SU-DHL-6 (cell line): ENCODE results near the gene POLR2F.

Experiments
- H2AFZ ChIP-seq: fragments of 200-600 bp; sonication (generic); 2 replicates; pipeline ENCODE4 v1.6.1; 2014; ENCODE audit warnings: low read depth, mild to moderate bottlenecking, moderate library complexity, mixed read lengths, antibody characterized with exemption, low read length; ENCODE audit not compliant: severe bottlenecking
- H3F3A ChIP-seq: fragments of 200-600 bp; shearing (Covaris generic); 2 replicates; pipeline ENCODE4 v1.6.0; 2016; ENCODE audit warnings: antibody characterized with exemption, mild to moderate bottlenecking; ENCODE audit not compliant: insufficient read depth
- H3K27ac ChIP-seq: fragments of 200-600 bp; sonication (generic); 2 replicates; pipeline ENCODE4 v1.5.1; 2016; ENCODE audit warnings: low read depth, mild to moderate bottlenecking, low read length, moderate library complexity, mixed read lengths
- H3K27me3 ChIP-seq: fragments of 200-600 bp; sonication (generic), shearing (Covaris generic); 2 replicates; pipeline ENCODE4 v1.6.0; 2014; ENCODE audit warnings: mild to moderate bottlenecking, low read length
- H3K36me3 ChIP-seq: fragments of 200-600 bp; sonication (generic); 2 replicates; pipeline ENCODE4 v1.6.1; 2014; ENCODE audit warnings: mild to moderate bottlenecking, low read length, mixed read lengths
- H3K4me2 ChIP-seq: fragments of 300-600, 200-600 bp; shearing (Covaris generic), sonication (generic); 2 replicates; pipeline ENCODE4 v1.6.0; 2014; ENCODE audit warnings: low read length, low read depth, mild to moderate bottlenecking; ENCODE audit not compliant: poor library complexity, severe bottlenecking
- H3K4me3 ChIP-seq: fragments of 200-600 bp; sonication (generic); 2 replicates; pipeline ENCODE4 v1.5.1; 2014; ENCODE audit warnings: antibody characterized with exemption, low read length, mild to moderate bottlenecking, mixed read lengths; ENCODE audit not compliant: insufficient read depth, poor library complexity, severe bottlenecking
- H3K79me2 ChIP-seq: fragments of 200-600 bp; sonication (generic); 2 replicates; pipeline ENCODE4 v1.6.1; 2014; ENCODE audit warnings: mild to moderate bottlenecking, low read length, moderate library complexity; ENCODE audit not compliant: insufficient read depth
- H3K9ac ChIP-seq: fragments of 200-600 bp; sonication (generic); 2 replicates; pipeline ENCODE4 v1.7.0; 2014; ENCODE audit warnings: mild to moderate bottlenecking, low read length
- H3K9me2 ChIP-seq: fragments of 200-600 bp; sonication (generic); replicated peaks from 2 replicates; pipeline ENCODE4 v1.6.1; 2014; ENCODE audit warnings: low read length; ENCODE audit not compliant: insufficient read depth
- H3K9me3 ChIP-seq: fragments of 200-600 bp; sonication (generic); 2 replicates; pipeline ENCODE4 v1.6.1; 2014; ENCODE audit warnings: low read length, mixed read lengths; ENCODE audit not compliant: insufficient read depth
- H4K20me1 ChIP-seq: fragments of 200-600 bp; sonication (generic); 2 replicates; pipeline ENCODE4 v1.6.1; 2014; ENCODE audit warnings: low read depth, mild to moderate bottlenecking, antibody characterized with exemption, low read length, moderate library complexity, mixed read lengths
- EZH2phosphoT487 ChIP-seq: fragments of 200-600 bp; sonication (generic), shearing (Covaris generic); conservative IDR thresholded peaks from 2 replicates; pipeline ENCODE4 v1.6.1; 2018; ENCODE audit warnings: mild to moderate bottlenecking, antibody characterized with exemption, low read length, moderate library complexity, mixed read lengths
- TF ChIP-seq, protein P1 (sequence below): fragments of 200-600 bp; sonication (generic); IDR thresholded peaks from one replicate; pipeline ENCODE4 v1.5.1; 2017; ENCODE audit warnings: antibody characterized with exemption, mild to moderate bottlenecking, low read length, moderate library complexity; ENCODE audit not compliant: insufficient read depth, poor library complexity, severe bottlenecking

The POLR2F gene

DNA sequence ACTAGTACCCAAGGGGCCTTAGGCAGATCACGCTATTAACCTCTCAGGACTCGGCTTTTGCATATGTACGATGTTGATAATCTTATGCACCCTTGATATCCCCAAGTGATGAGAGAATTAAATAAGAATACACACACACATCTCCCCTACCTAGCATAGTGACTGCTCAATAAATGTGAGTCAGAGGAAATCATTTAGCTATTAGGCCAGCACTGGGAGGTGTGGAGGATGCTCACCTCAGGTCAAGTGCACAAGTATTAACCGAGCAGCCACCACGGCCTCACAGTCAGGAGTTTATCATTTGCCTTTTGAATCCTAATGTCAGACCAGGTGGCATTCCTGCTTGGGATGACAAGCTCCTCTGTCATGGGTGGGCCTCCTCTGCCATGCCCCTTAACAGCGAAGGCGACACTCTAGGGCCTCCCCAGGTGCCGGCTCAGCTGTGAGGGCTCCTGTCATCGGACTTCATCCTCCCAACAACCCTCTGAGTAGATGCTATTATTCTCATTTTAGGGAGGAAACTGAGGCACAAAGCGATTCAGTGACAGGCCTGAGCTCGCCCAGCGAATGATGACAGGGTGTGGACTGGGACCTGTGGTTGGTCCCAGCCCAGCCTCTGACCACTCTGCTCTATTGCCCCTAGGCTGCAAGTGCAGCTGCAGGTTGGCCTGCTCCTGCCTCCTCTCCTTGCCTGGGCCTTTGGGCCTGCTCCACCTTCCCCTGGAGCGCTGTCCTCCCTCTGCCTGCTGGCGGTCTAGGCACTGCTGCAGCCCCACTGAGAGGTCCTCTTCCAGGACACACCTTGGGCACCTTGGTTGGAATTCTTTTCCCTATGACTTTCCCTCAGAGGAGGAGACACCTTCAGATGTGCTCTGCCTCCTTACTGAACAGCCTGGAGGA is 35.9 kb downstream of the POLR2F start:
- no peak overlapping the region for H3K27ac ChIP-seq
- H4K20me1 ChIP-seq = no peaks in the 10 kb centered on the region
- no peak overlapping the region for H3K4me2 ChIP-seq
- no peaks in the 10 kb centered on the region for H3F3A ChIP-seq
- H3K9me2 ChIP-seq = no peaks in the 10 kb centered on the region
- no peaks in the 10 kb centered on the region for H3K27me3 ChIP-seq
- H3K9me3 ChIP-seq = no peaks in the 10 kb centered on the region
- no peak overlapping the region for H2AFZ ChIP-seq
- no peak overlapping the region for H3K4me3 ChIP-seq
- no peak overlapping the region for H3K9ac ChIP-seq
- TF ChIP-seq, protein P1, sequence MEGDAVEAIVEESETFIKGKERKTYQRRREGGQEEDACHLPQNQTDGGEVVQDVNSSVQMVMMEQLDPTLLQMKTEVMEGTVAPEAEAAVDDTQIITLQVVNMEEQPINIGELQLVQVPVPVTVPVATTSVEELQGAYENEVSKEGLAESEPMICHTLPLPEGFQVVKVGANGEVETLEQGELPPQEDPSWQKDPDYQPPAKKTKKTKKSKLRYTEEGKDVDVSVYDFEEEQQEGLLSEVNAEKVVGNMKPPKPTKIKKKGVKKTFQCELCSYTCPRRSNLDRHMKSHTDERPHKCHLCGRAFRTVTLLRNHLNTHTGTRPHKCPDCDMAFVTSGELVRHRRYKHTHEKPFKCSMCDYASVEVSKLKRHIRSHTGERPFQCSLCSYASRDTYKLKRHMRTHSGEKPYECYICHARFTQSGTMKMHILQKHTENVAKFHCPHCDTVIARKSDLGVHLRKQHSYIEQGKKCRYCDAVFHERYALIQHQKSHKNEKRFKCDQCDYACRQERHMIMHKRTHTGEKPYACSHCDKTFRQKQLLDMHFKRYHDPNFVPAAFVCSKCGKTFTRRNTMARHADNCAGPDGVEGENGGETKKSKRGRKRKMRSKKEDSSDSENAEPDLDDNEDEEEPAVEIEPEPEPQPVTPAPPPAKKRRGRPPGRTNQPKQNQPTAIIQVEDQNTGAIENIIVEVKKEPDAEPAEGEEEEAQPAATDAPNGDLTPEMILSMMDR = no peak
- no peak for TF ChIP-seq EZH2phosphoT487
- H3K79me2 ChIP-seq = no peaks in the 10 kb centered on the region
- no peaks in the 10 kb centered on the region for H3K36me3 ChIP-seq

DNA sequence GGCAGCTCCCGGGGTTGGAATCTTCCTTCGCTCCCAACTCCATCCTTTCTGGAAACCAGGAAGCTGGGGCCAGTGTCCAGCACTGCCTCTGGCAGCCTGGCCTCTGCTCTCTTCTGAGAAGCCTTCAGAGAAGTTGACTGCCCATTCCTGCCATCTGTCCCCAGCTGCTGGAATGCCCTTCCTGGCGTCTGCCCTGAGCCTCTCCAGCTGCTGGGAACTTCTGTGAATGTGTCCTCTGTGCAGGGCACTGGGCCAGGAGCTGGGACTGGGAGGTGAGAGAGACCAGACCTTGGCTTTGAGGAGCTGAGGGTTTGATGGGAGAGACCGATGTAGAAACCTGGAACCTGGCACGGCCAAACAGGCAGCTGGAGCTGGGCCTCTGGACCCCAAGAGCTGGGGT is 36.8 kb downstream of the POLR2F start:
- H3K36me3 ChIP-seq = no peaks in the 10 kb centered on the region
- H3K9ac ChIP-seq = no peak overlapping the region
- no peak overlapping the region for H3K27ac ChIP-seq
- H3K79me2 ChIP-seq = no peaks in the 10 kb centered on the region
- no peaks in the 10 kb centered on the region for H3K27me3 ChIP-seq
- H3K4me2 ChIP-seq = no peak overlapping the region
- H3K9me3 ChIP-seq = no peaks in the 10 kb centered on the region
- TF ChIP-seq EZH2phosphoT487 = no peak
- TF ChIP-seq, protein P1 = no peak
- H3K9me2 ChIP-seq = no peaks in the 10 kb centered on the region
- no peak overlapping the region for H2AFZ ChIP-seq
- no peaks in the 10 kb centered on the region for H4K20me1 ChIP-seq
- H3F3A ChIP-seq = no peaks in the 10 kb centered on the region
- no peak overlapping the region for H3K4me3 ChIP-seq

DNA sequence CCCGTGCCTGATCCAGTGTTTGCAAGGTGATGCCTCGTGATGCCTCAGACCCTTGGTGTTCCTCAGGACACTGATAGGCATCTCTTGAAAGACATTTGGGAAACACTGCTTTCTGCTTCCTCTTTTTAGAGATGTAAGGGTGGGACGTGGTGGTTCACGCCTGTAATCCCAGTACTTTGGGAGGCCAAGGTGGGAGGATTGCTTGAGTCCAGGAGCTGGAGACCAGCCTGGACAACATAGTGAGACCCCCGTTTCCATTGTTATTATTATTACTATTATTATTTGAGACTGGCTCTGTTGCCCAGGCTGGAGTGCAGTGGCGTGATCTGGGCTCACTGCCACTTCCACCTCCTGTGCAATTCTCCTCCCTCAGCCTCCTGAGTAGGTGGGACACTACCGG is 37.4 kb downstream of the POLR2F start:
- Histone ChIP-seq H3F3A (no peaks in the 10 kb centered on the region), H3K9ac (no peak overlapping the region), H3K79me2 (no peaks in the 10 kb centered on the region), H2AFZ (no peak overlapping the region), H4K20me1 (no peaks in the 10 kb centered on the region), H3K27me3 (no peaks in the 10 kb centered on the region), H3K4me2 (no peak overlapping the region), H3K36me3 (no peaks in the 10 kb centered on the region), H3K27ac (no peak overlapping the region), H3K9me3 (no peaks in the 10 kb centered on the region), H3K9me2 (no peaks in the 10 kb centered on the region), H3K4me3 (no peak overlapping the region)
- TF ChIP-seq, protein P1 = no peak
- no peak for TF ChIP-seq EZH2phosphoT487
